HEK293T (cell line): ENCODE data around the gene SCARB2.
A peak's percentile ranks its signal among the peaks of the same experiment; 100 is the strongest.

Experiments
- CTCF ChIA-PET: fragments of 350-600 bp; formaldehyde crosslinking; extraction: SDS; loops from one replicate; lab custom pipeline; 2021; ENCODE audit warnings: antibody characterized with exemption, inconsistent platforms; lab: Yijun Ruan, JAX
- POLR2A ChIA-PET: fragments of 350-600 bp; formaldehyde crosslinking; extraction: SDS; loops from one replicate; lab custom pipeline; 2020; ENCODE audit warnings: antibody characterized with exemption, inconsistent platforms; lab: Yijun Ruan, JAX
- DNase-seq: peaks from one replicate; pipeline ENCODE4 v3.0.0; 2012; ENCODE audit warnings: mixed read lengths; ENCODE audit errors: extremely low spot score
- ARNT ChIP-seq: fragments of 450-650 bp; IDR thresholded peaks from 2 replicates; pipeline ENCODE4 v1.6.1; 2017; ENCODE audit warnings: mild to moderate bottlenecking
- BHLHE40 ChIP-seq: fragments of 450-650 bp; IDR thresholded peaks from 2 replicates; pipeline ENCODE4 v1.6.1; 2016; ENCODE audit warnings: mild to moderate bottlenecking, moderate library complexity, borderline replicate concordance
- CTBP1 ChIP-seq: fragments of 450-650 bp; IDR thresholded peaks from 2 replicates; pipeline ENCODE4 v1.6.1; 2016; ENCODE audit warnings: borderline replicate concordance
- ELF4 ChIP-seq: fragments of 450-650 bp; IDR thresholded peaks from 2 replicates; pipeline ENCODE4 v1.6.1; 2017; ENCODE audit warnings: antibody characterized with exemption
- FOXA1 ChIP-seq: fragments of 450-650 bp; IDR thresholded peaks from 2 replicates; pipeline ENCODE4 v1.6.1; 2016; ENCODE audit warnings: mild to moderate bottlenecking
- FOXK2 ChIP-seq: fragments of 450-650 bp; IDR thresholded peaks from 2 replicates; pipeline ENCODE4 v1.6.1; 2016; ENCODE audit warnings: mild to moderate bottlenecking
- FOXM1 ChIP-seq: fragments of 450-650 bp; IDR thresholded peaks from 2 replicates; pipeline ENCODE4 v1.6.1; 2017; ENCODE audit warnings: mild to moderate bottlenecking, borderline replicate concordance
- HDGF ChIP-seq: fragments of 450-650 bp; IDR thresholded peaks from 2 replicates; pipeline ENCODE4 v1.6.1; 2017; ENCODE audit warnings: antibody characterized with exemption, borderline replicate concordance
- L3MBTL2 ChIP-seq: fragments of 450-650 bp; conservative IDR thresholded peaks from 2 replicates; pipeline ENCODE4 v1.6.1; 2016; ENCODE audit warnings: mild to moderate bottlenecking
- LEF1 ChIP-seq: fragments of 450-650 bp; IDR thresholded peaks from 2 replicates; pipeline ENCODE4 v1.6.1; 2017; ENCODE audit warnings: mild to moderate bottlenecking, borderline replicate concordance
- NFRKB ChIP-seq: fragments of 450-650 bp; IDR thresholded peaks from 2 replicates; pipeline ENCODE4 v1.6.1; 2016; ENCODE audit warnings: mild to moderate bottlenecking, moderate library complexity
- SP1 ChIP-seq: fragments of 450-650 bp; IDR thresholded peaks from 2 replicates; pipeline ENCODE4 v1.6.1; 2017
- SUZ12 ChIP-seq: fragments of 450-650 bp; IDR thresholded peaks from 2 replicates; pipeline ENCODE4 v1.6.1; 2016; ENCODE audit warnings: mild to moderate bottlenecking
- TARDBP ChIP-seq: fragments of 450-650 bp; IDR thresholded peaks from 2 replicates; pipeline ENCODE4 v1.6.1; 2016
- ZNF384 ChIP-seq: fragments of 450-650 bp; IDR thresholded peaks from 2 replicates; pipeline ENCODE4 v1.6.1; 2016
- TF ChIP-seq, protein P1 (sequence below): fragments of 450-650 bp; IDR thresholded peaks from 2 replicates; pipeline ENCODE4 v1.6.1; 2016

Gene SCARB2

DNA sequence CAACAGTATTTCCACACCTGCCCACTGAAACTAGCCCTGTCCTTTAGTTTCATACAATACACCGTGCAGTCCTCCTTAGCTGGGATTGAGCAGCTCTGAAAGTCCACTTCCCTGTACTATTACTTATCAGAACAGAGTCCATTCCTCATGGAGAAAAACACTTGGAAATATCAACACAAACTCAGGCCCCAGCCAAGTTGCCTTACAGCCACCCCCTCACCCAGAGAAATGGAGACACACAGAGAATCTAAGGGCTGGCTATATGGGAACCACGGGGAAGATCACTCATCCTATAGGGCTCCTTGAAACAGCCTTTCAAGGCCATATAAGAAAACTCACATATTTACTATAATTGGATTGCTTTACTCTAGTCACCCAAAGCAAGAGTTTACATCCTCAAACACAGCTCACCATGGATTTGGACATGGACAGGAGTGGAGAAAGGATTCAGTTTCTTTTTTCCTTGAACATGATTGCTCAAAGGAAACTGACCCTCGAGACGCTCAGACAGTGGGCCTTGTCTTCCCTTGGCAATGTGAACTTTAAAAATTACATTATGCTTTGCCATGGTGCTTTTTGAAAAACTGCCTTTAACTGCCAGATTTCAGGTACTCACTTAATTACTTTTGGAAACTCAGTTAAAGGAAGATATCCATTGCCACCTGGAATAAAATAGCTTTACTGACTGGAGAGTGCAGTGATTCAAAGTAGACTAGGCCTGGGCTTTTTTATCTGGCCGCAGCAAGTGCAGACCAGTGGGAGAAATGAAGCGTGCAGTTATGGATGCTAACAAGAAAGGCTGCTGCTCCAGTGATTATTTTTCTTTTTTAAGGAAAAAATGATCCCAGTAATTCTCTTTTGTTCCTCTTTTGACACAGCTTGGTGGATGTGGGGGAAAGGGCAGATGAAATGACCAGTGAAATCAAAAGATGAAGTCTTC lies 1.6 kb downstream of the SCARB2 start:
- TF ChIP-seq, protein P1, sequence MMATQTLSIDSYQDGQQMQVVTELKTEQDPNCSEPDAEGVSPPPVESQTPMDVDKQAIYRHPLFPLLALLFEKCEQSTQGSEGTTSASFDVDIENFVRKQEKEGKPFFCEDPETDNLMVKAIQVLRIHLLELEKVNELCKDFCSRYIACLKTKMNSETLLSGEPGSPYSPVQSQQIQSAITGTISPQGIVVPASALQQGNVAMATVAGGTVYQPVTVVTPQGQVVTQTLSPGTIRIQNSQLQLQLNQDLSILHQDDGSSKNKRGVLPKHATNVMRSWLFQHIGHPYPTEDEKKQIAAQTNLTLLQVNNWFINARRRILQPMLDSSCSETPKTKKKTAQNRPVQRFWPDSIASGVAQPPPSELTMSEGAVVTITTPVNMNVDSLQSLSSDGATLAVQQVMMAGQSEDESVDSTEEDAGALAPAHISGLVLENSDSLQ: no peak
- TF ChIP-seq NFRKB (no peak), HDGF (no peak), BHLHE40 (no peak), TARDBP (no peak), ELF4 (no peak), SUZ12 (no peak), ZNF384 (no peak), SP1 (no peak), CTBP1 (no peak)
- CTCF ChIA-PET: no interaction called here
- DNase-seq: no peak
- POLR2A ChIA-PET: interaction anchor here (0.6 to 1.7 kb wide), 6 partner anchors 12 to 95 kb away, joined by 3 to 9 read pairs (median 4); partner anchors contain the start of genes NUP54 and STBD1

- TF ChIP-seq TARDBP (no peak), CTBP1 (no peak), ZNF384 (no peak), BHLHE40 (no peak), ELF4 (no peak), ARNT (no peak), SP1 (no peak), LEF1 (no peak), SUZ12 (no peak), FOXM1 (no peak), HDGF (no peak), NFRKB (no peak)
- TF ChIP-seq, protein P1: no peak
- CTCF ChIA-PET: interaction anchor here (2.2 kb wide), 1 partner anchor 31 kb away, joined by 8 read pairs; no protein-coding TSS in a partner anchor
- no peak for DNase-seq
- POLR2A ChIA-PET: interaction anchor here (1.7 kb wide), 1 partner anchor 96 kb away, joined by 6 read pairs; the partner anchor contains the start of gene STBD1
Measured at GRCh38 chr4:76210452-76210851, 3.2 kb downstream of the SCARB2 start.

DNA sequence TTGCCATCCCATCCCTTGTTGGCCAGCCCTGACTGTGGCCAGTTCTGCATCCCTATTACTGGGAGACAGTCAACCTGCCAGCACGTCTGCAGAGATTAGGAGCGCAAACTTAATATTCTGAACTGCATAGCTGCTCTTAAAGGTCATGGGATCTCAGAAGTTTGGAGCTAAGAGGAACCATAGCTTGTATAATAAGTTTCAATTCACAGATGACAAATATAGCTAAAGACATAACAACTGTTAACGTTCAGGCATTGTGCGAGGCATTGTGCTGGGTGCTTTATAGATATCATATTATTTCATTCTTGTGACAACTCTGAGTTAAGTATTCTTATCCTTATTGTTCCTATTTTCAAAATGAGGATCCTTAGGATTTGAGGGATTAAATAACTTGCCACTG lies 3.7 kb downstream of the SCARB2 start:
- ChIA-PET POLR2A (no interaction called here), CTCF (interaction anchor here (2.2 kb wide), 1 partner anchor 30 kb away, joined by 8 read pairs; no protein-coding TSS in a partner anchor)
- TF ChIP-seq BHLHE40: no peak
- no peak for TF ChIP-seq CTBP1
- no peak for TF ChIP-seq SP1
- TF ChIP-seq LEF1: no peak
- no peak for TF ChIP-seq SUZ12
- no peak for TF ChIP-seq FOXM1
- TF ChIP-seq HDGF: no peak
- TF ChIP-seq NFRKB: no peak
- TF ChIP-seq ARNT: no peak
- TF ChIP-seq ZNF384: no peak
- no peak for TF ChIP-seq L3MBTL2
- no peak for TF ChIP-seq TARDBP
- TF ChIP-seq FOXA1: no peak
- TF ChIP-seq ELF4: no peak
- TF ChIP-seq, protein P1: no peak
- TF ChIP-seq FOXK2: no peak
- DNase-seq: no peak

GRCh38 chr4:76208005-76208765 lies 5.4 kb downstream of the SCARB2 start:
- TF ChIP-seq BHLHE40: no peak
- no peak for TF ChIP-seq SP1
- no peak for TF ChIP-seq HDGF
- TF ChIP-seq, protein P1: no peak
- TF ChIP-seq L3MBTL2: no peak
- no peak for TF ChIP-seq ZNF384
- ChIA-PET POLR2A (interaction anchor here (1.5 kb wide), 1 partner anchor 60 kb away, joined by 3 read pairs; the partner anchor contains the start of gene NUP54), CTCF (interaction anchor here (2.2 kb wide), 1 partner anchor 28 kb away, joined by 8 read pairs; no protein-coding TSS in a partner anchor)
- DNase-seq: peak; percentile 21

DNA sequence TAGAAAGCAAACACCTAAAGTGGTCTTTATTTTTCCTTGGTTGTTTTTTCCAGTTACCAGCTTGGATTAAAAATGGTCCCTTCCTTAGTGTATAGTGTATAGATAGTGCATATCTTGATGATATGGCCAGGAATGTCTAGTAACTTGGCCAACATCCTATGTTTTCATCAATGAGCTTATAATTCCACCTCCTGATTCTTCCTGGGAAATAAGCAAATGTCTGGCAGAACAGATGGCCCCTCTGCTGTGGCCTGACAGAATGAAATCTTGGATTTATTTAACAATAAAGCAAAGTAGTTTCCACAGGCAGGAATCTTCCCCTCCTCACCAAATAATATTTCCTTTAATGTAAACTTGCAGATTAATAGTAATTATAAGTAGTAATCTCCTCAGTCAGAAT lies 6.1 kb downstream of the SCARB2 start:
- CTCF ChIA-PET: interaction anchor here (0.8 kb wide), 1 partner anchor 28 kb away, joined by 3 read pairs; no protein-coding TSS in a partner anchor
- TF ChIP-seq TARDBP: no peak
- TF ChIP-seq, protein P1: no peak
- TF ChIP-seq ARNT: no peak
- no peak for TF ChIP-seq FOXM1
- TF ChIP-seq FOXK2: no peak
- DNase-seq: no peak
- POLR2A ChIA-PET: interaction anchor here (1.9 kb wide), 1 partner anchor 98 kb away, joined by 5 read pairs; no protein-coding TSS in a partner anchor
